Effector memory CD4-positive, alpha-beta T cell (primary cell): ENCODE data around the gene EFS.
"Not testable (repeated sequence)": the region's sequence is repeated elsewhere in the genome, so short reads cannot be mapped to it uniquely, and the experiment has no call there.

Source experiments
- DNase-seq, 3 donors: peaks; one replicate each; pipeline ENCODE4 v3.0.0-alpha.2; 2020
- H3K27ac ChIP-seq: 2 replicates; pipeline ENCODE4 v1.7.0; 2013; ENCODE audit warnings: mild to moderate bottlenecking, low read length, moderate library complexity; ENCODE audit not compliant: insufficient read depth, poor library complexity, severe bottlenecking
- H3K27me3 ChIP-seq: replicated peaks from 2 replicates; pipeline ENCODE4 v1.7.0; 2013; ENCODE audit warnings: mild to moderate bottlenecking, low read length; ENCODE audit not compliant: insufficient read depth, control insufficient read depth, poor library complexity, severe bottlenecking
- H3K36me3 ChIP-seq: 2 replicates; pipeline ENCODE4 v1.7.0; 2013; ENCODE audit warnings: mild to moderate bottlenecking, low read length, moderate library complexity; ENCODE audit not compliant: control insufficient read depth, insufficient read depth
- H3K4me1 ChIP-seq: 2 replicates; pipeline ENCODE4 v1.7.0; 2013; ENCODE audit warnings: low read length, mild to moderate bottlenecking; ENCODE audit not compliant: control insufficient read depth, insufficient read depth, poor library complexity, severe bottlenecking
- H3K4me3 ChIP-seq: 2 replicates; pipeline ENCODE4 v1.7.0; 2013; ENCODE audit warnings: low read length, low read depth, mild to moderate bottlenecking; ENCODE audit not compliant: insufficient read depth, poor library complexity, severe bottlenecking
- H3K9me3 ChIP-seq: 2 replicates; pipeline ENCODE4 v1.7.0; 2013; ENCODE audit warnings: mild to moderate bottlenecking, low read length, moderate library complexity; ENCODE audit not compliant: control insufficient read depth

The EFS gene

GRCh38 chr14:23386999-23387398 is 22.0 kb upstream of the EFS start:
- no peaks in the 10 kb centered on the region for H3K9me3 ChIP-seq
- no peaks in the 10 kb centered on the region for H3K27me3 ChIP-seq
- no peaks in the 10 kb centered on the region for H3K36me3 ChIP-seq
- H3K4me1 ChIP-seq = no peaks in the 10 kb centered on the region
- no peak overlapping the region for H3K4me3 ChIP-seq
- DNase-seq = no peak
- H3K27ac ChIP-seq = no peak overlapping the region

- not testable (repeated sequence) for H3K27me3 ChIP-seq, H3K36me3 ChIP-seq, H3K9me3 ChIP-seq, H3K4me1 ChIP-seq, DNase-seq, H3K4me3 ChIP-seq, H3K27ac ChIP-seq
Observed at GRCh38 chr14:23386266-23386657, 21.3 kb upstream of the EFS start.

GRCh38 chr14:23385642-23386265 is 20.8 kb upstream of the EFS start:
- no peak overlapping the region for H3K27ac ChIP-seq
- no peak for DNase-seq
- H3K4me3 ChIP-seq = no peak overlapping the region
- no peaks in the 10 kb centered on the region for H3K4me1 ChIP-seq
- no peaks in the 10 kb centered on the region for H3K9me3 ChIP-seq
- H3K36me3 ChIP-seq = no peaks in the 10 kb centered on the region
- H3K27me3 ChIP-seq = no peaks in the 10 kb centered on the region

GRCh38 chr14:23385244-23385641 is 20.3 kb upstream of the EFS start:
- DNase-seq = no peak
- Histone ChIP-seq H3K4me3 (no peak overlapping the region), H3K27me3 (no peaks in the 10 kb centered on the region), H3K36me3 (no peaks in the 10 kb centered on the region), H3K4me1 (no peaks in the 10 kb centered on the region), H3K27ac (no peak overlapping the region), H3K9me3 (no peaks in the 10 kb centered on the region)

- Histone ChIP-seq H3K4me1 (no peaks in the 10 kb centered on the region), H3K36me3 (no peaks in the 10 kb centered on the region), H3K9me3 (no peaks in the 10 kb centered on the region), H3K4me3 (no peak overlapping the region), H3K27me3 (no peaks in the 10 kb centered on the region), H3K27ac (no peak overlapping the region)
- DNase-seq = no peak
Observed at GRCh38 chr14:23384364-23385080, 19.6 kb upstream of the EFS start.

- no peak for DNase-seq
- no peak overlapping the region for H3K4me3 ChIP-seq
- no peaks in the 10 kb centered on the region for H3K9me3 ChIP-seq
- H3K27ac ChIP-seq = no peak overlapping the region
- H3K27me3 ChIP-seq = no peaks in the 10 kb centered on the region
- no peaks in the 10 kb centered on the region for H3K36me3 ChIP-seq
- no peaks in the 10 kb centered on the region for H3K4me1 ChIP-seq
Observed at GRCh38 chr14:23382731-23383440, 17.9 kb upstream of the EFS start.

GRCh38 chr14:23382276-23382675 is 17.3 kb upstream of the EFS start:
- no peaks in the 10 kb centered on the region for H3K4me1 ChIP-seq
- H3K27me3 ChIP-seq = no peaks in the 10 kb centered on the region
- H3K27ac ChIP-seq = no peak overlapping the region
- H3K36me3 ChIP-seq = no peaks in the 10 kb centered on the region
- no peak for DNase-seq
- H3K9me3 ChIP-seq = no peaks in the 10 kb centered on the region
- H3K4me3 ChIP-seq = no peak overlapping the region

GRCh38 chr14:23381871-23382270 is 16.9 kb upstream of the EFS start:
- Histone ChIP-seq H3K4me1 (no peaks in the 10 kb centered on the region), H3K4me3 (no peak overlapping the region), H3K9me3 (no peaks in the 10 kb centered on the region), H3K27me3 (no peaks in the 10 kb centered on the region), H3K36me3 (no peaks in the 10 kb centered on the region), H3K27ac (no peak overlapping the region)
- DNase-seq = no peak

GRCh38 chr14:23380976-23381375 is 16.0 kb upstream of the EFS start:
- no peak for DNase-seq
- Histone ChIP-seq H3K27ac (no peak overlapping the region), H3K36me3 (no peaks in the 10 kb centered on the region), H3K9me3 (no peaks in the 10 kb centered on the region), H3K4me3 (no peak overlapping the region), H3K4me1 (no peaks in the 10 kb centered on the region), H3K27me3 (no peaks in the 10 kb centered on the region)

GRCh38 chr14:23380197-23380914 is 15.4 kb upstream of the EFS start:
- no peaks in the 10 kb centered on the region for H3K9me3 ChIP-seq
- H3K4me1 ChIP-seq = no peaks in the 10 kb centered on the region
- H3K27me3 ChIP-seq = no peaks in the 10 kb centered on the region
- H3K27ac ChIP-seq = no peak overlapping the region
- no peak for DNase-seq
- H3K36me3 ChIP-seq = no peaks in the 10 kb centered on the region
- no peak overlapping the region for H3K4me3 ChIP-seq
